Endothelial cell of umbilical vein (primary cell): ENCODE results near the gene USF1. TPM values are rescaled to one million over a fixed set of nuclear protein-coding genes. Genes with fewer than 3 reads are reported as not detected.

ENCODE experiments used
- BruUV-seq: library from RNA; stranded (reverse); fragments of 400-500 nt; replicated peaks from 2 replicates; lab custom pipeline; 2021; lab: Mats Ljungman, UMichigan
- CTCF ChIA-PET: fragments of 300-600, 350-600 bp; sonication (Branson Sonifier 250); formaldehyde crosslinking; loops from one replicate; lab custom pipeline; 2021; ENCODE audit warnings: antibody characterized with exemption, inconsistent platforms; lab: Charles Lee
- POLR2A ChIA-PET: fragments of 300-600, 350-600 bp; sonication (Branson Sonifier 250); formaldehyde crosslinking; loops from one replicate; lab custom pipeline; 2021; ENCODE audit warnings: antibody characterized with exemption, inconsistent platforms; lab: Charles Lee
- DNase-seq: peaks from one replicate; pipeline ENCODE4 v3.0.0-alpha.2; 2011; ENCODE audit warnings: low read depth, low spot score
- FAIRE-seq: peaks from 2 replicates; lab custom pipeline; 2011; peaks lifted over from hg19 to GRCh38; lab: Jason Lieb, UNC
- H2AFZ ChIP-seq: 2 replicates; pipeline ENCODE4 v1.6.0; 2012; ENCODE audit warnings: low read depth, low read length, control low read depth, inconsistent platforms
- H3K27ac ChIP-seq: 2 replicates; pipeline ENCODE4 v1.5.1; 2011; ENCODE audit warnings: low read depth, mild to moderate bottlenecking, control low read depth, low read length, moderate library complexity; ENCODE audit not compliant: insufficient read depth
- H3K27me3 ChIP-seq, 2 experiments: 2 replicates each; pipeline versions ENCODE4 v1.6.0 to v1.6.1; 2011; ENCODE audit warnings: low read length in 2 of 2, mixed read lengths in 1 of 2; ENCODE audit not compliant: control insufficient read depth in 2 of 2, insufficient read depth in 2 of 2
- H3K36me3 ChIP-seq, 2 experiments: 2 replicates in 1 of 2; 3 replicates in 1 of 2; pipeline ENCODE4 v1.5.1; 2011; ENCODE audit warnings: low read length in 2 of 2, mild to moderate bottlenecking in 1 of 2, moderate library complexity in 1 of 2; ENCODE audit not compliant: control insufficient read depth in 2 of 2, insufficient read depth in 2 of 2; ENCODE audit errors: extremely low read depth in 1 of 2
- H3K4me1 ChIP-seq: 3 replicates; pipeline ENCODE4 v1.5.1; 2011; ENCODE audit warnings: mild to moderate bottlenecking, low read length; ENCODE audit not compliant: control insufficient read depth, insufficient read depth; ENCODE audit errors: extremely low read depth
- H3K4me2 ChIP-seq: 2 replicates; pipeline ENCODE4 v1.6.1; 2011; ENCODE audit warnings: low read length, control low read depth, mixed read lengths; ENCODE audit not compliant: insufficient read depth
- H3K4me3 ChIP-seq, 3 experiments: fragments of 200-600 bp in 1 of 3; sonication (generic), shearing (Covaris generic) in 1 of 3; replicated peaks in 1 of 3; 2 replicates each; pipeline ENCODE4 v1.5.1; 2011 to 2016; ENCODE audit warnings: control low read depth in 3 of 3, low read length in 3 of 3, mild to moderate bottlenecking in 2 of 3, inconsistent platforms in 1 of 3, low read depth in 1 of 3, moderate library complexity in 1 of 3; ENCODE audit not compliant: insufficient read depth in 1 of 3
- H3K79me2 ChIP-seq: 2 replicates; pipeline ENCODE4 v1.6.0; 2012; ENCODE audit warnings: low read length, inconsistent platforms; ENCODE audit not compliant: control insufficient read depth, insufficient read depth
- H3K9ac ChIP-seq: replicated peaks from 2 replicates; pipeline ENCODE3; 2011; ENCODE audit warnings: low read length, control low read depth; ENCODE audit not compliant: insufficient read depth; ENCODE audit errors: extremely low read depth
- H3K9me1 ChIP-seq: replicated peaks from 3 replicates; pipeline ENCODE4 v1.6.0; 2011; ENCODE audit warnings: mild to moderate bottlenecking, low read length; ENCODE audit not compliant: control insufficient read depth, insufficient read depth; ENCODE audit errors: extremely low read depth
- H3K9me3 ChIP-seq: replicated peaks from 2 replicates; pipeline ENCODE4 v1.5.1; 2012; ENCODE audit warnings: low read length, inconsistent platforms; ENCODE audit not compliant: control insufficient read depth, insufficient read depth
- H4K20me1 ChIP-seq: replicated peaks from 2 replicates; pipeline ENCODE3; 2011; ENCODE audit warnings: mild to moderate bottlenecking, low read length; ENCODE audit not compliant: control insufficient read depth, insufficient read depth; ENCODE audit errors: extremely low read depth
- CTCF ChIP-seq, 2 donors: IDR thresholded peaks; 1 replicate in 1 of 2; 2 replicates in 1 of 2; pipeline ENCODE4 v1.5.1; 2011; ENCODE audit warnings: low read length in 2 of 2, mild to moderate bottlenecking in 2 of 2, moderate library complexity in 2 of 2, control low read depth in 1 of 2, inconsistent platforms in 1 of 2, low read depth in 1 of 2; ENCODE audit not compliant: insufficient read depth in 1 of 2; ENCODE audit errors: extremely low read depth in 1 of 2
- GATA2 ChIP-seq: IDR thresholded peaks from 2 replicates; pipeline ENCODE4 v1.7.0; 2011; ENCODE audit warnings: low read depth, mild to moderate bottlenecking, moderate library complexity, mixed read lengths, low read length; ENCODE audit not compliant: insufficient read length, insufficient read depth
- MAX ChIP-seq: IDR thresholded peaks from 2 replicates; pipeline ENCODE4 v1.6.1; 2011; ENCODE audit not compliant: insufficient read depth, insufficient read length
- POLR2AphosphoS5 ChIP-seq: IDR thresholded peaks from 2 replicates; pipeline ENCODE4 v1.6.1; 2012; ENCODE audit warnings: low read depth, mild to moderate bottlenecking, control low read depth, low read length, moderate library complexity; ENCODE audit not compliant: insufficient read depth
- dilution Hi-C: fragments of 300-500 bp; cut with MboI; formaldehyde crosslinking; loops from one replicate; pipeline ENCODE4 v1.15.0; 2019; ENCODE audit warnings: low sequenced_read_pairs; ENCODE audit not compliant: extremely low pct_ligation_motif_present
- intact Hi-C: fragments of 100-400 bp; cut with micrococcal nuclease; formaldehyde crosslinking; loops from one replicate; pipeline ENCODE4 v1.10.0; 2022
- polyA plus RNA-seq, 4 experiments: library from polyadenylated mRNA; depleted of rRNA in 3 of 4; stranded (reverse) in 3 of 4; unstranded in 1 of 4; fragments of >200 nt; gene quantifications; 2 replicates each; pipeline versions ENCODE4 v1.2.1 to v1.2.3, GENCODE V29; 2011 to 2012; ENCODE audit warnings: missing spikeins in 1 of 4
- total RNA-seq: library from RNA; stranded (reverse); gene quantifications from 2 replicates; pipeline ENCODE4 v1.2.3, GENCODE V29; 2021

The USF1 gene
- total and polyA plus RNA-seq, 2 donors (not counting 3 experiments of a cell fraction or from before 2014, with no cell fraction given): 53.4 to 56.7 TPM

- Histone ChIP-seq H2AFZ (no peak overlapping the region), H3K4me1 (no peaks in the 10 kb centered on the region), H3K9ac (no peak overlapping the region), H3K36me3 (no peaks in the 10 kb centered on the region), H3K27ac (no peak overlapping the region), H3K79me2 (no peaks in the 10 kb centered on the region), H3K27me3 (no peaks in the 10 kb centered on the region), H3K4me2 (no peak overlapping the region), H3K9me1 (no peaks in the 10 kb centered on the region), H3K4me3 (no peak overlapping the region), H3K9me3 (no peaks in the 10 kb centered on the region), H4K20me1 (no peaks in the 10 kb centered on the region)
- TF ChIP-seq GATA2: no peak
- intact Hi-C loops (no loop called here), dilution Hi-C loops (no loop called here)
- POLR2A ChIA-PET: no interaction called here
- FAIRE-seq (no peak), DNase-seq (no peak)
- no TSS peak for BruUV-seq
- CTCF ChIA-PET: interaction anchor here (0.8 to 2.7 kb wide), 3 partner anchors 9 to 128 kb away, joined by 3 to 7 read pairs (median 3); no protein-coding TSS in a partner anchor
These were observed 33.8 kb upstream of the USF1 start for GRCh38 chr1:161079436-161080110.

GRCh38 chr1:161077426-161077825 is 31.6 kb upstream of the USF1 start:
- no peak overlapping the region for H3K9ac ChIP-seq
- H3K9me1 ChIP-seq: no peaks in the 10 kb centered on the region
- H3K9me3 ChIP-seq: no peaks in the 10 kb centered on the region
- no peak overlapping the region for H3K4me2 ChIP-seq
- POLR2A ChIA-PET: no interaction called here
- H3K36me3 ChIP-seq: no peaks in the 10 kb centered on the region
- CTCF ChIA-PET: interaction anchor here (2.7 kb wide), 1 partner anchor 81 kb away, joined by 7 read pairs; no protein-coding TSS in a partner anchor
- TF ChIP-seq GATA2 (no peak), MAX (no peak), CTCF (IDR thresholded peaks at IDR 0.05; ENCODE audit: extremely low read depth in 1 of 2, insufficient read depth in 1 of 2, low read depth in 1 of 2, low read length in 2 of 2) (no peak), POLR2AphosphoS5 (no peak)
- no peaks in the 10 kb centered on the region for H4K20me1 ChIP-seq
- H3K79me2 ChIP-seq: no peaks in the 10 kb centered on the region
- H3K27ac ChIP-seq: no peak overlapping the region
- FAIRE-seq: no peak
- H3K27me3 ChIP-seq: no peaks in the 10 kb centered on the region
- no peak overlapping the region for H2AFZ ChIP-seq
- intact Hi-C loops (no loop called here), dilution Hi-C loops (no loop called here)
- no peak for DNase-seq
- no TSS peak for BruUV-seq
- no peaks in the 10 kb centered on the region for H3K4me1 ChIP-seq
- H3K4me3 ChIP-seq: no peak overlapping the region
